ENCODE data around the gene PHETA1.

DNA sequence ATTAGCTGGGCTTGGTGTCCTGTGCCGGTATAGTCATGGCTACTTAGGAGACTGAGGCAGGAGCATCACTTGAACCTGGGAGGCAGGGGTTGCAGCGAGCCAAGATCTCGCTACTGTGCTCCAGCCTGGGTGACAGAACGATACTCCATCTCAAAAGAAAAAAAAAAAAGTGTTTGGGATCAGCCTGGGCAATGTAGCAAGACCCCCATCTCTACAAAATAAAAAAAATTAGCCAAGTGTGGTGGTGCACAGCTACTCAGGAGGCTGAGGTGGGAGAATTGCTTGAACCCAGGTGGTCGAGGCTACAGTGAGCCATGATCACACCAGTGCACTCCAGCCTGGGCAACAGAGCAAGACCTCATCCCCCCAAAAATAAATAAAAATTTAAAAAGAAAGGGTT, 47.6 kb downstream of the PHETA1 start:
- TF ChIP-seq TAF1 (IDR thresholded peaks at IDR 0.05; ENCODE audit: borderline replicate concordance, low read depth, low read length) (no peak), POLR2AphosphoS5 (IDR thresholded peaks at IDR 0.05; ENCODE audit: low read depth, low read length) (no peak)
